BLaER1 (cell line): ENCODE measurements around the gene FAM161A.
"Not testable (repeated sequence)": the region's sequence is repeated elsewhere in the genome, so short reads cannot be mapped to it uniquely, and the experiment has no call there.

Experiments used
- H3K27ac ChIP-seq: shearing (Covaris generic); formaldehyde crosslinking; 2 replicates; pipeline ENCODE4 v1.8.1; 2022
- H3K27me3 ChIP-seq: shearing (Covaris generic); formaldehyde crosslinking; 2 replicates; pipeline ENCODE4 v1.8.1; 2022
- H3K36me3 ChIP-seq: shearing (Covaris generic); formaldehyde crosslinking; 2 replicates; pipeline ENCODE4 v1.8.1; 2022
- H3K4me1 ChIP-seq: shearing (Covaris generic); formaldehyde crosslinking; 2 replicates; pipeline ENCODE4 v1.8.1; 2022
- H3K4me2 ChIP-seq: shearing (Covaris generic); formaldehyde crosslinking; 2 replicates; pipeline ENCODE4 v1.8.1; 2022
- H3K4me3 ChIP-seq: shearing (Covaris generic); formaldehyde crosslinking; 2 replicates; pipeline ENCODE4 v1.8.1; 2022
- H3K9ac ChIP-seq: shearing (Covaris generic); formaldehyde crosslinking; 2 replicates; pipeline ENCODE4 v1.8.1; 2022
- H3K9me3 ChIP-seq: shearing (Covaris generic); formaldehyde crosslinking; 2 replicates; pipeline ENCODE4 v1.8.1; 2022
- H4K20me1 ChIP-seq: shearing (Covaris generic); formaldehyde crosslinking; 2 replicates; pipeline ENCODE4 v1.8.1; 2022
- Cebpa-rat ChIP-seq: shearing (Covaris generic); IDR thresholded peaks from 2 replicates; pipeline ENCODE4 v1.8.1; 2022

Gene FAM161A

DNA sequence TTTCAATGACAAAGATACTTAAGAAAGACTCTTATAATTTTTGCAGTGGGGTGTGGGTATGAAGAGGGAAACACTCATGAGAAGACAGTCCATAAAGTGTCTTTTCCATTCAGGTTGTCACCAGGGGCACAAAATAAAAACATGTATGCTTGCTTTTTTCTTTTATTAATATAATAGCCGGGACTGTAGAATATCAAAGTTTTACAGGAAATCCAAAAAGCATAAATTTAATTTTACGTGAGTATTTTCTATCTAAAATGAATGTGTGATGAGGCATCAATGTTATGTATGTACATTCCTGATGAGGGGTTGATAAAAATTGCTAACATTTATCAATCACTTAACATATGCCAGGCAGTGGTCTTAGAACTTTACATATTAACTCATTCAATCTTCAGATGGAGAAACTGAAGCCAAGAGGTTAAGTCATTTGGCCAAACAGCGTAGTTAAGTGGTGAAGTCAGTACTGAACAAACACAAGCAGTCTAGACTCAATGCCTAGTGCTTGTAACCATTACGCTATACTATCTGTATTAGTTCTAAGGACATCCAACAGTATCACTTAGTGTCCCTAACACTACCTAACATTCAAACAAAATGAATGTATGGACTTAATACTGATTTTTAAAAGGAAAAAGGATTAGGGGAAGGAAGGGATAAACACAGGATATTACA, 23.8 kb upstream of the FAM161A start:
- Histone ChIP-seq H3K9ac (no peak overlapping the region), H4K20me1 (peaks cover 59% of the 10 kb centered on the region), H3K4me2 (no peak overlapping the region), H3K4me3 (no peak overlapping the region), H3K27ac (no peak overlapping the region), H3K27me3 (no peaks in the 10 kb centered on the region), H3K36me3 (peaks cover 97% of the 10 kb centered on the region), H3K9me3 (no peaks in the 10 kb centered on the region), H3K4me1 (no peaks in the 10 kb centered on the region)
- TF ChIP-seq Cebpa-rat, result no peak

DNA sequence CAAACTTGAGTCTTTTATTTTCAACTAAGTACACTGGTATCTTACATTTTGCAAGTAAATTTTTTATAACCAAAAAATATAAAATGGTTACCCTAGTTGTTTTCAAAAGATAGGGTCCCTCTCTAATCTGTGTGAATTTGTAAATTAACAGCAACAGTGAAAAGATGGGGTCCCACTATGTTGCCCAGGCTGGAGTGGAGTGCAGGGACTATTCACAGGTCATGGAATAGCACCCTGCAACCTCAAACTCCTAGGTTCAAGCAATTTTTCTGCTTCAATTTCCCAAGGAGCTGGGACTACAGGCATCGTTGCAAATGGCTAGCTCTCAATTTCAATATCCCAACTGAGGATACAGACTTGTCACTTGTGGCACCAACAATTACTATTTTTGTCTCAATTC, 22.5 kb upstream of the FAM161A start:
- no peak for TF ChIP-seq Cebpa-rat
- no peaks in the 10 kb centered on the region for H3K27me3 ChIP-seq
- H4K20me1 ChIP-seq, result peaks cover 67% of the 10 kb centered on the region
- H3K9me3 ChIP-seq, result no peaks in the 10 kb centered on the region
- H3K36me3 ChIP-seq, result peaks cover 99% of the 10 kb centered on the region
- H3K4me3 ChIP-seq, result no peak overlapping the region
- no peak overlapping the region for H3K4me2 ChIP-seq
- H3K27ac ChIP-seq, result no peak overlapping the region
- H3K4me1 ChIP-seq, result no peaks in the 10 kb centered on the region
- no peak overlapping the region for H3K9ac ChIP-seq

DNA sequence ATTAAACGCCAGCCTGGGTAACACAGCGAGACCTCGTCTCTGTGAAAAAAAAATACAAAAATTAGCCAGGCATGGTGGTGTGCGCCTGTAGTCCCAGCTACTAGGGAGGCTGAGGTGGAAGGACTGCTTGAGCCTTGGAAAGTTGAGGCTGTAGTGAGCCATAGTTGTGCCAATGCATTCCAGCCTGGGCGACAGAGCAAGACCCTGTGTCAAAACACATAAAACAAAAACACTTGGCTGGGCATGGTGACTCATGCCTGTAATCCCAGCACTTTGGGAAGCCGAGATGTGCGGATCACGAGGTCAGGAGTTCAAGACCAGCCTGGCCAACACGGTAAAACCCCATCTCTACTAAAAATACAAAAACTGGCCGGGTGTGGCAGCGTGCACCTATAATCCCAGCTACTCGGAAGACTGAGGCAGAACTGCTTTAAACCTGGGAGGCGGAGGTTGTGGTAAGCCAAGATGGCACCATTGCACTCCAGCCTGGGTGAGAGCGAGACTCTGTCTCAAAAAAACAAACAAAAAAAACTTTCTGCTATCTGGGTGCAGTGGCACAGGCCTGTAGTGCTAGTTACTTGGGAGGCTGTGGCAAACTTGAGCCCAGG, 12.7 kb upstream of the FAM161A start:
- not testable (repeated sequence) for H3K4me3 ChIP-seq, H3K27me3 ChIP-seq, H3K4me1 ChIP-seq, H3K4me2 ChIP-seq, H3K9ac ChIP-seq, H3K27ac ChIP-seq
- Histone ChIP-seq H3K9me3 (peaks cover 17% of the 10 kb centered on the region), H3K36me3 (peaks cover 97% of the 10 kb centered on the region), H4K20me1 (peaks cover 23% of the 10 kb centered on the region)

DNA sequence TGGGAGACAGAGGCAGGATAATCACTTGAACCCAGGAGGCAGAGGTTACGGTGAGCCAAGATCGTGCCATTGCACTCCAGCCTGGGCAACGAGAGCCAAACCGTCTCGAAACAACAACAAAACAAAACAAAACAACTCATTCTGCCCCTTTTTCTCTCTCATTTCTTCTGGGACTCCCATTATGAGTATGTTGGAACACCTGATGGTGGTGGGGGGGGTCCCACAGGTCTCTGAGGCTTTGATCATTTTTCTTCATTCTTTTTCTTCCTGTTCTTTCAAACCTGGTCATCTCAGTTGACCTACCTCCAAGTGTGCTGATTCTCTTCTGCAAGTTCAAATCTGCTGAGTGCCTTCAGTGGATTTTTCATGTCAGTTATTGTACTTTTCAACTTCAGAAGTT, 8.2 kb upstream of the FAM161A start:
- H3K9me3 ChIP-seq, result peaks cover 20% of the 10 kb centered on the region
- no peak overlapping the region for H3K4me2 ChIP-seq
- H3K4me1 ChIP-seq, result no peaks in the 10 kb centered on the region
- no peak overlapping the region for H3K4me3 ChIP-seq
- TF ChIP-seq Cebpa-rat, result no peak
- no peaks in the 10 kb centered on the region for H4K20me1 ChIP-seq
- H3K27me3 ChIP-seq, result no peaks in the 10 kb centered on the region
- H3K9ac ChIP-seq, result no peak overlapping the region
- peaks cover 52% of the 10 kb centered on the region for H3K36me3 ChIP-seq
- H3K27ac ChIP-seq, result no peak overlapping the region

DNA sequence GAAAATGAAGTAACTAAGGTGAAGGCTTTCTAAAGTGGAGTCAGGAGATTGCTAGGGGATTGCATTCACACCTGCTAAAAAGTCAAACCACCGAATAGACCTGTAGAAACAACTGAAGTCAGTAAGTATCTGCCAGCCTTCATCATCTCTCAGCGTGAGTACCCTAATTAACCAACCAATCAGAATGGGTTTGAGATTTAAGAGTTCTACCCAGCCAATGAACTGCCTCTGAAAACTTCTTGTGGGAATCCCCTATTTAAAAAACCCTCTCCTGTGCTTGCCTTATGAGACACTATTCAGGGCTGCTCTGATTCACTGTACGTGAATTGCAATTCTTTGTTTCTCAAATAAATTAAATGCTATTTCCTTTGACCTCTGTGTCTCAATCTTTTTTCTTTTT, 3.4 kb upstream of the FAM161A start:
- peaks cover 10% of the 10 kb centered on the region for H3K9me3 ChIP-seq
- H3K27ac ChIP-seq, result no peak overlapping the region
- H3K27me3 ChIP-seq, result no peaks in the 10 kb centered on the region
- no peak for TF ChIP-seq Cebpa-rat
- H3K4me2 ChIP-seq, result no peak overlapping the region
- no peaks in the 10 kb centered on the region for H4K20me1 ChIP-seq
- peaks cover 15% of the 10 kb centered on the region for H3K4me1 ChIP-seq
- H3K9ac ChIP-seq, result no peak overlapping the region
- H3K4me3 ChIP-seq, result no peak overlapping the region
- H3K36me3 ChIP-seq, result peaks cover 6% of the 10 kb centered on the region

DNA sequence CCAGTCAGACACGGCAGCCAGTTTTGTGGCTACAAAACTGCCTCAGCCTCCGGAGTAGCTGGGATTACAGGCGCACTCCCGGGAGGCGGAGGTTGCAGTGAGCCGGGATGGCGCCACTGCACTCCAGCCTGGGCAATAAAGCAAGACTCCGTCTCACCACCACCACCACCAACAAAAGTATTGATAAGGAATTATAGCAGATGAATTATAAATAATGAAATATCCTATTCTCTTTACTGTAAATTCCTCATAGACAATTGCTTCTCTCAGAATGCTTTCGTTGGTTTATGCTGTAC, 1.4 kb upstream of the FAM161A start:
- Histone ChIP-seq H3K9me3 (no peaks in the 10 kb centered on the region), H3K27ac (0 out of 2 replicates have a peak overlapping the region, but pooled peaks have one; percentile 16)

DNA sequence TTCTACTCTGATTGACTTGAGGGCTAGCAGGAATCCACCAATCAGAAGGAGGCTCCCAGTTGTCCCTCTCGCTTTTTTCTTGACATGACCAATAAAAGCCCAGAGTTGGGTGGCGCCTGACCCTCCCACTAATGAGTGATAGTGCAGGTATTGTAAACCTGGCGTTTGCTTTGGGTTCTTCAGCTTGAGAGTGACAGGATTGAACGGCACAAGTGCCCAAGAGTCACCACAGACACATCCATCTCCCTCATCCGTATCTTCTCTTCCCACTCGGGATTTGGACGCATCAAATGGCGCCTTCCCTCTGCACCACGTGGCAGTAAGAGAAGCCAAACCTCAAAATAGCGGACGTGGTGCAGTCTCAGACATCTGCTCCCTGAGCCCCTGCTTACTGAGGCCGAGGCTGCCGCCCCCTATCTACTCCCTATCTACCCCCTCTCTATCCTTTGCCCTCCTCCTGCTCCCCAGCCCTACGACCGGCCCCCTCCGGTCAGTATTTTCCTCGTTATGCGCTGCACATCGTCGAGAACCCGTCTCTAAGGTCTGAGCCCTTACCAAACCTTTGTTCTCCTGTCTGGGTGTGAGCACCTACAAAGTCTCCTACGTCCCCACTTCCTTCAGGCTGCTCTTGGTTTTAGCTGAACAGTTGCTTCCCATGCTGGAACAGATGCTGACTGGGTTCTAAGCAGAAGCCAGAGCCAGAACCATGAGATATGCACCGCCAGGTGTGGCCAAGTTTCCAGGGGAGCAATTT, 881 bp upstream of the FAM161A start:
- Histone ChIP-seq H3K27ac (peak overlapping the region; percentile 16; the same call in 1 of the 2 replicates), H3K9ac (peak overlapping the region; percentile 75), H3K4me1 (peaks cover 15% of the 10 kb centered on the region)

More for the DNA sequence above, 1.4 kb upstream of the FAM161A start:
- Histone ChIP-seq H3K4me1 (peaks cover 15% of the 10 kb centered on the region), H4K20me1 (no peaks in the 10 kb centered on the region), H3K4me2 (peak overlapping the region; percentile 92), H3K36me3 (no peaks in the 10 kb centered on the region), H3K27me3 (no peaks in the 10 kb centered on the region), H3K9ac (peak overlapping the region; percentile 75; the same call in 1 of the 2 replicates), H3K4me3 (peak overlapping the region; percentile 83; the same call in 1 of the 2 replicates)
- no peak for TF ChIP-seq Cebpa-rat

DNA sequence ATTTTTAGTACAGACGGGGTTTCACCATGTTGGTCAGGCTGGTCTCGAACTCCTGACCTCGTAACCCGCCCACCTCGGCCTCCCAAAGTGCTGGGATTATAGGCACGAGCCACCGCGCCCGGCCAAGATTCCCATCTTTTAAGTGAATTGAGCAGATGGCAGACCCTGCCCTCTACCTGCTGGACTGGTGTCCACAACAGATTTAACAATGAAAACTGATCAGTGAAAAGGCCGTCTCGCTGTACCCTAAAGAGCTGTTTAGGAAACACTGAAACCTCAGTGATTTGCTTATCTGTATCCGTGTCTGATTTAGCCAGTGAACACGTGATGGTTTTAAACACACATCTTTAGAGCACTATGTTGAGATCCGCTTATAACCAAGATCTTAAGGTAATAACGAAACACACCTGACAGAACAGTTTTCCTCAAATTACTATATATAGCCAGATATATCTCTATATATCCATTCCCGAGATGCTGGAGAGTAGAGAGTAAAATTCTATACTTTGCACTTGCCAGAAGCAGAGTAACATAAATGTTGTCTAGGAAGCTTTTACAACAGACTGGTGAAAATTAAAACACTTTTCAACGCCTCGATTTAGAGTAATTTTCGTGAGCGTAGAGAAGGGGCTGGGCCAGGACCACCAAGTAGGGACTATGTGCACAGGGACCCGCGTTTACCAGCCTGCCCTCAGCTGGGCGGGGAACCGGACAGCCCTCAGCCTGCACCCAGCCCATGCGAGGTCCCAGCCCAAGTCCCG, 594 bp downstream of the FAM161A start:
- peak overlapping the region; percentile 83 for H3K4me3 ChIP-seq
- no peak for TF ChIP-seq Cebpa-rat
- H3K9me3 ChIP-seq, result no peaks in the 10 kb centered on the region
- peaks cover 15% of the 10 kb centered on the region for H3K4me1 ChIP-seq
- H3K27me3 ChIP-seq, result no peaks in the 10 kb centered on the region
- H3K4me2 ChIP-seq, result peak overlapping the region; percentile 92
- H3K9ac ChIP-seq, result peak overlapping the region; percentile 75
- H3K27ac ChIP-seq, result no peak overlapping the region
- no peaks in the 10 kb centered on the region for H3K36me3 ChIP-seq
- H4K20me1 ChIP-seq, result no peaks in the 10 kb centered on the region

More for the DNA sequence above, 881 bp upstream of the FAM161A start:
- Histone ChIP-seq H4K20me1 (no peaks in the 10 kb centered on the region), H3K9me3 (no peaks in the 10 kb centered on the region), H3K36me3 (no peaks in the 10 kb centered on the region), H3K27me3 (no peaks in the 10 kb centered on the region), H3K4me2 (peak overlapping the region; percentile 92), H3K4me3 (peak overlapping the region; percentile 83)
- TF ChIP-seq Cebpa-rat, result no peak

DNA sequence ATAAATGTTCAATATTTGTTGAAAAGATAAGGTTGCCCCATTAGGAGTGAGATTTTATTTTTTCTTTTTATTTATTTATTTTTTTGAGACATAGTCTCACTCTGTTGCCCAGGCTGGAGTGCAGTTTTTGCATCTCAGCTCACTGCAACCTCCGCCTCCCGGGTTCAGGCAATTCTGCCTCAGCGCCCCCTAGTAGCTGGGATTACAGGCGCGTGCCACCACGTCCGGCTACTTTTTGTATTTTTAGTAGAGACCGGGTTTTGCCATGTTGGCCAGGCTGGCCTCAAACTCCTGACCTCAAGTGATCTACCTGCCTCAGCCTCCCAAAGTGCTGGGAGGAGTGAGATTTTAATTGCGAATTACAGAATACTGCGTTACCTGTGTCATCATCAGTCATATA, 2.6 kb downstream of the FAM161A start:
- H3K27me3 ChIP-seq, H3K27ac ChIP-seq, H3K4me2 ChIP-seq, H3K9ac ChIP-seq, H3K4me3 ChIP-seq, H3K36me3 ChIP-seq, H4K20me1 ChIP-seq, H3K9me3 ChIP-seq: not testable (repeated sequence)
- H3K4me1 ChIP-seq, result peaks cover 15% of the 10 kb centered on the region

DNA sequence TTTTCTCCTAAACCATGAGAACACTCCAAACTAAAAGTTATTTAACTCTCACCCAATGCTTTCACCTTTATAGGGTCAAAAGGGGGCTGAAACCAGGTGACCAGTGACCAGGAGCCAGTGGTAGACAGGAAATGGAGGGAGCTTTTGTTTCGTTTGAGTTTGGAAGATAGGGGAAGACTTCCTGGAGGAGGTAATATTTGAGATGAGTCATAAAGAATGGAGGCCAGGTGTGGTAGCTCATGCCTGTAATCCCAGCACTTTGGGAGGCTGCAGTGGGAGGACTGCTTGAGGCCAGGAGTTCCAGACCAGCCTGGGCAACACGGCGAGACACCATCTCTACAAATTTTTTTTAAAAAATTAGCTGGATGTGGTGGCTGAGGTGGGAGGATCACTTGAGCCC, 8.5 kb downstream of the FAM161A start:
- no peaks in the 10 kb centered on the region for H3K9me3 ChIP-seq
- H3K9ac ChIP-seq, result no peak overlapping the region
- no peak for TF ChIP-seq Cebpa-rat
- no peaks in the 10 kb centered on the region for H3K27me3 ChIP-seq
- H3K27ac ChIP-seq, result no peak overlapping the region
- H4K20me1 ChIP-seq, result no peaks in the 10 kb centered on the region
- H3K4me3 ChIP-seq, result no peak overlapping the region
- 0 out of 2 replicates have a peak, but pooled peaks cover 5% of the 10 kb centered on the region for H3K4me1 ChIP-seq
- no peak overlapping the region for H3K4me2 ChIP-seq
- H3K36me3 ChIP-seq, result peaks cover 6% of the 10 kb centered on the region; the same call in 1 of the 2 replicates
